Fibroblast of skin of left biceps (primary cell): ENCODE measurements around the gene UBXN6.

Experiments
- DNase-seq, 2 experiments: peaks; one replicate each; pipeline ENCODE4 v3.0.0-alpha.2; 2013; ENCODE audit warnings: low read depth in 2 of 2

Gene UBXN6

GRCh38 chr19:4409123-4409933 lies 48.3 kb downstream of the UBXN6 start:
- DNase-seq = no peak

- DNase-seq = no peak
These were observed 51.0 kb downstream of the UBXN6 start for GRCh38 chr19:4406626-4407025.

- no peak for DNase-seq
These were observed 51.6 kb downstream of the UBXN6 start for GRCh38 chr19:4405977-4406376.

- DNase-seq = no peak
These were observed 54.4 kb downstream of the UBXN6 start for GRCh38 chr19:4403005-4403761.

GRCh38 chr19:4402171-4403004 lies 55.2 kb downstream of the UBXN6 start, which contains the start of gene CHAF1A:
TSS of gene CHAF1A (plus strand) at chr19:4402640. CDS start at chr19:4402763, 123 bp downstream.
- DNase-seq = peak; percentile 100

- no peak for DNase-seq
These were observed 55.8 kb downstream of the UBXN6 start for GRCh38 chr19:4401769-4402170.

GRCh38 chr19:4400135-4400936 lies 57.3 kb downstream of the UBXN6 start, which contains the start of gene SH3GL1:
TSS of gene SH3GL1 (minus strand) at chr19:4400547. CDS start at chr19:4400368, 179 bp downstream.
- peak; percentile 71 to 76 for DNase-seq

- no peak for DNase-seq
These were observed 57.8 kb downstream of the UBXN6 start for GRCh38 chr19:4399812-4400134.

- no peak for DNase-seq
These were observed 60.4 kb downstream of the UBXN6 start for GRCh38 chr19:4396949-4397783.
